HG02759 (cell line): ENCODE results near the gene MAVS.
"Not testable (repeated sequence)": the region's sequence is repeated elsewhere in the genome, so short reads cannot be mapped to it uniquely, and the experiment has no call there.

Experiments used
- ATAC-seq: cut with Tn5 transposase; IDR thresholded peaks from one replicate; pipeline ENCODE4 v1.9.1; 2021; ENCODE audit warnings: mild to moderate bottlenecking, moderate library complexity; ENCODE audit not compliant: unreplicated experiment

The MAVS gene

GRCh38 chr20:3814928-3815495 is 31.6 kb upstream of the MAVS start:
- no peak for ATAC-seq

- ATAC-seq = no peak
These were observed 30.8 kb upstream of the MAVS start for GRCh38 chr20:3815703-3816315.

GRCh38 chr20:3818155-3819151 is 28.2 kb upstream of the MAVS start:
- no peak for ATAC-seq

GRCh38 chr20:3819411-3820047 is 27.1 kb upstream of the MAVS start:
- ATAC-seq = no peak

GRCh38 chr20:3820048-3820900 is 26.4 kb upstream of the MAVS start, which contains the start of gene AP5S1:
Gene AP5S1 (plus strand): TSS chr20:3820547. CDS start chr20:3822118, 1,571 bp downstream.
- peak; percentile 85 for ATAC-seq

- ATAC-seq = peak; percentile 1
These were observed 25.5 kb upstream of the MAVS start for GRCh38 chr20:3820901-3821727.

GRCh38 chr20:3821996-3822395 is 24.6 kb upstream of the MAVS start:
- no peak for ATAC-seq

GRCh38 chr20:3823881-3824280 is 22.8 kb upstream of the MAVS start:
- no peak for ATAC-seq

GRCh38 chr20:3825526-3825925 is 21.1 kb upstream of the MAVS start:
- ATAC-seq = no peak

GRCh38 chr20:3826420-3826819 is 20.2 kb upstream of the MAVS start:
- no peak for ATAC-seq

- ATAC-seq = no peak
These were observed 17.8 kb upstream of the MAVS start for GRCh38 chr20:3828798-3829197.

- ATAC-seq = not testable (repeated sequence)
These were observed 16.7 kb upstream of the MAVS start for GRCh38 chr20:3829891-3830290.

GRCh38 chr20:3836132-3836531 is 10.5 kb upstream of the MAVS start:
- no peak for ATAC-seq

- ATAC-seq = no peak
These were observed 7.3 kb upstream of the MAVS start for GRCh38 chr20:3839328-3839727.

- ATAC-seq = not testable (repeated sequence)
These were observed 6.4 kb upstream of the MAVS start for GRCh38 chr20:3840201-3840600.

GRCh38 chr20:3842348-3842930 is 4.2 kb upstream of the MAVS start:
- ATAC-seq = no peak

- no peak for ATAC-seq
These were observed 3.1 kb upstream of the MAVS start for GRCh38 chr20:3843490-3843889.

- ATAC-seq = not testable (repeated sequence)
These were observed 2.5 kb upstream of the MAVS start for GRCh38 chr20:3843990-3844619.

- ATAC-seq = no peak
These were observed 275 bp upstream of the MAVS start for GRCh38 chr20:3846378-3846739.
